GM23338 (cell line): ENCODE measurements around the gene CCDC169. TPM values are rescaled to one million over a fixed set of nuclear protein-coding genes. Genes with fewer than 3 reads are reported as not detected.

Experiments used
- ATAC-seq: fragments of 200-7000 bp; cut with Tn5 transposase; 3 replicates; pipeline ENCODE4 v1.9.1; 2020
- DNase-seq: peaks from one replicate; pipeline ENCODE4 v3.0.0-alpha.2; 2015; ENCODE audit warnings: low spot score
- H2AFZ ChIP-seq: fragments of 200-600 bp; sonication (generic); 2 replicates; pipeline ENCODE4 v1.8.0; 2016; ENCODE audit warnings: antibody characterized with exemption, mild to moderate bottlenecking, moderate library complexity
- H3F3A ChIP-seq: fragments of 200-600 bp; sonication (generic); replicated peaks from 2 replicates; pipeline ENCODE4 v1.8.0; 2017; ENCODE audit warnings: antibody characterized with exemption, mixed run types, low read depth
- H3K27ac ChIP-seq: fragments of 200-600 bp; sonication (generic); 2 replicates; pipeline ENCODE4 v1.6.1; 2016; ENCODE audit warnings: low read depth
- H3K27me3 ChIP-seq: fragments of 200-600 bp; sonication (generic); 2 replicates; pipeline ENCODE4 v1.8.0; 2016; ENCODE audit warnings: mild to moderate bottlenecking, mixed run types, moderate library complexity; ENCODE audit not compliant: insufficient read depth
- H3K36me3 ChIP-seq: fragments of 200-600 bp; sonication (generic); 2 replicates; pipeline ENCODE4 v1.8.0; 2016; ENCODE audit warnings: mild to moderate bottlenecking; ENCODE audit not compliant: insufficient read depth
- H3K4me1 ChIP-seq: fragments of 200-600 bp; sonication (generic); 2 replicates; pipeline ENCODE4 v1.8.0; 2016; ENCODE audit warnings: mild to moderate bottlenecking, moderate library complexity; ENCODE audit not compliant: insufficient read depth
- H3K4me2 ChIP-seq: fragments of 200-600 bp; sonication (generic); 2 replicates; pipeline ENCODE4 v1.7.1; 2017; ENCODE audit warnings: mixed run types
- H3K4me3 ChIP-seq: fragments of 200-600 bp; sonication (generic); 2 replicates; pipeline ENCODE4 v1.6.1; 2016; ENCODE audit warnings: mixed run types
- H3K79me2 ChIP-seq: fragments of 200-600 bp; sonication (generic); replicated peaks from 2 replicates; pipeline ENCODE4 v1.8.0; 2017; ENCODE audit warnings: mild to moderate bottlenecking; ENCODE audit not compliant: insufficient read depth
- H3K9me2 ChIP-seq: fragments of 200-600 bp; sonication (generic); 2 replicates; pipeline ENCODE4 v1.8.0; 2017; ENCODE audit not compliant: insufficient read depth
- H4K20me1 ChIP-seq: fragments of 200-600 bp; sonication (generic); replicated peaks from 2 replicates; pipeline ENCODE4 v1.8.0; 2017; ENCODE audit warnings: mild to moderate bottlenecking; ENCODE audit not compliant: insufficient read depth
- H3K27ac Mint-ChIP-seq: 2 replicates; pipeline ENCODE4 v1.8.0; 2020; ENCODE audit warnings: inconsistent platforms, mild to moderate bottlenecking, moderate library complexity, mixed read lengths
- H3K27me3 Mint-ChIP-seq: 3 replicates; pipeline ENCODE4 v1.8.0; 2022; ENCODE audit warnings: low read depth, mild to moderate bottlenecking, moderate library complexity, mixed read lengths, inconsistent platforms; ENCODE audit not compliant: insufficient read depth, poor library complexity
- H3K36me3 Mint-ChIP-seq: 3 replicates; pipeline ENCODE4 v1.8.0; 2021; ENCODE audit warnings: low read depth, mild to moderate bottlenecking, inconsistent platforms, moderate library complexity, mixed read lengths
- H3K4me1 Mint-ChIP-seq: 3 replicates; pipeline ENCODE4 v1.8.0; 2020; ENCODE audit warnings: mild to moderate bottlenecking, inconsistent platforms, mixed read lengths
- H3K4me3 Mint-ChIP-seq: 3 replicates; pipeline ENCODE4 v1.8.0; 2021; ENCODE audit warnings: moderate library complexity, mild to moderate bottlenecking, inconsistent platforms, mixed read lengths
- H3K9me3 Mint-ChIP-seq: 3 replicates; pipeline ENCODE4 v1.8.0; 2020; ENCODE audit warnings: moderate library complexity, mild to moderate bottlenecking, inconsistent platforms, mixed read lengths
- CREB1 ChIP-seq: fragments of 250-450 bp; sonication (Bioruptor Pico); IDR thresholded peaks from 2 replicates; pipeline ENCODE4 v1.5.0; 2020; ENCODE audit warnings: low read depth, mild to moderate bottlenecking, moderate library complexity
- ETS1 ChIP-seq: IDR thresholded peaks from 2 replicates; pipeline ENCODE4 v1.6.1; 2016; ENCODE audit warnings: antibody characterized with exemption
- EZH2 ChIP-seq: fragments of 200-600 bp; sonication (generic); IDR thresholded peaks from one replicate; pipeline ENCODE4 v1.8.0; 2017; ENCODE audit warnings: antibody characterized with exemption, mild to moderate bottlenecking, low read depth; ENCODE audit not compliant: unreplicated experiment
- EZH2phosphoT487 ChIP-seq: fragments of 200-600 bp; sonication (generic); IDR thresholded peaks from one replicate; pipeline ENCODE4 v1.8.1; 2018; ENCODE audit warnings: antibody characterized with exemption; ENCODE audit not compliant: unreplicated experiment
- POLR2AphosphoS5 ChIP-seq: IDR thresholded peaks from 2 replicates; pipeline ENCODE4 v1.6.1; 2016; ENCODE audit warnings: antibody characterized with exemption, low read depth
- REST ChIP-seq: IDR thresholded peaks from one replicate; pipeline ENCODE4 v1.6.1; 2018; ENCODE audit warnings: antibody characterized with exemption; ENCODE audit not compliant: unreplicated experiment
- STAT1 ChIP-seq: IDR thresholded peaks from one replicate; pipeline ENCODE4 v1.6.1; 2016; ENCODE audit warnings: antibody characterized with exemption; ENCODE audit not compliant: unreplicated experiment
- ZNF114 ChIP-seq: fragments of 250-450 bp; sonication (Bioruptor Pico); IDR thresholded peaks from 2 replicates; pipeline ENCODE4 v1.5.0; 2020; ENCODE audit warnings: mild to moderate bottlenecking, moderate library complexity
- ZNF331 ChIP-seq: fragments of 250-450 bp; sonication (Bioruptor Pico); IDR thresholded peaks from 2 replicates; pipeline ENCODE4 v1.5.0; 2020; ENCODE audit warnings: low read depth, mild to moderate bottlenecking, moderate library complexity
- ZNF462 ChIP-seq: fragments of 250-450 bp; sonication (Bioruptor Pico); IDR thresholded peaks from 2 replicates; pipeline ENCODE4 v1.5.0; 2020; ENCODE audit warnings: mild to moderate bottlenecking, moderate library complexity
- polyA plus RNA-seq: library from polyadenylated mRNA; unstranded; fragments of >200 nt; fragmentation: Nextera tagmentation; extraction: Ambion mirVana; gene quantifications from 2 replicates; pipeline ENCODE4 v1.2.1, GENCODE V29; 2016
- total RNA-seq: library from RNA; depleted of rRNA; stranded (reverse); fragments of >200 nt; shearing (Covaris generic); gene quantifications from 2 replicates; pipeline ENCODE4 v1.2.3, GENCODE V29; 2014

CCDC169 gene
- total and polyA plus RNA-seq, 2 experiments from 2014 or later, result 48.5 to 61.2 TPM

- TF ChIP-seq ZNF462 (CRISPR knock-in tag), result no peak
- TF ChIP-seq CREB1 (CRISPR knock-in tag), result no peak
- no peak for TF ChIP-seq ETS1
- no peak for TF ChIP-seq ZNF114
- TF ChIP-seq EZH2phosphoT487, result no peak
- TF ChIP-seq REST, result no peak
- TF ChIP-seq EZH2, result no peak
- TF ChIP-seq ZNF331, result no peak
- TF ChIP-seq POLR2AphosphoS5, result no peak
- TF ChIP-seq STAT1, result no peak
- H3K79me2 ChIP-seq, result no peaks in the 10 kb centered on the region
- H3K4me1 Mint-ChIP-seq, result no peaks in the 10 kb centered on the region
- peaks cover 3% of the 10 kb centered on the region for H3K27me3 Mint-ChIP-seq
- no peaks in the 10 kb centered on the region for H3K9me2 ChIP-seq
- no peak overlapping the region for H2AFZ ChIP-seq
- DNase-seq (no peak), ATAC-seq (no peak)
- peaks cover 20% of the 10 kb centered on the region for H3K36me3 Mint-ChIP-seq
- H3K9me3 Mint-ChIP-seq, result peaks cover 4% of the 10 kb centered on the region; the same call in 1 of the 3 replicates
- no peak overlapping the region for H3K4me3 ChIP-seq
- H3K27ac Mint-ChIP-seq, result no peak overlapping the region
- no peak overlapping the region for H3K4me2 ChIP-seq
- no peaks in the 10 kb centered on the region for H3F3A ChIP-seq
- no peak overlapping the region for H3K27ac ChIP-seq
- H3K36me3 ChIP-seq, result peaks cover 24% of the 10 kb centered on the region
- H3K4me3 Mint-ChIP-seq, result no peak overlapping the region
- no peaks in the 10 kb centered on the region for H3K27me3 ChIP-seq
- no peaks in the 10 kb centered on the region for H3K4me1 ChIP-seq
- no peaks in the 10 kb centered on the region; the same call in 1 of the 2 replicates for H4K20me1 ChIP-seq
Measured at GRCh38 chr13:36242761-36243160, 54.9 kb downstream of the CCDC169 start.
